HCT116 (cell line): ENCODE results near the gene PDLIM5.

Experiments used
- CEBPB ChIP-seq: IDR thresholded peaks from 2 replicates; pipeline ENCODE4 v1.6.1; 2012; ENCODE audit warnings: low read depth
- CTCF ChIP-seq, 3 experiments: fragments of 200-600 bp in 1 of 3; sonication (generic) in 1 of 3; IDR thresholded peaks in 2 of 3; conservative IDR thresholded peaks in 1 of 3; 2 replicates each; pipeline ENCODE4 v1.5.1; 2012 to 2017; ENCODE audit warnings: low read depth in 2 of 3, low read length in 2 of 3, antibody characterized with exemption in 1 of 3, borderline replicate concordance in 1 of 3, control low read depth in 1 of 3, mild to moderate bottlenecking in 1 of 3, mixed read lengths in 1 of 3, mixed run types in 1 of 3, moderate library complexity in 1 of 3; ENCODE audit not compliant: insufficient read depth in 1 of 3
- EGR1 ChIP-seq: IDR thresholded peaks from 2 replicates; pipeline ENCODE4 v1.6.1; 2012; ENCODE audit warnings: low read depth
- EZH2 ChIP-seq: fragments of 200-600 bp; sonication (generic); IDR thresholded peaks from 2 replicates; pipeline ENCODE4 v1.6.1; 2017; ENCODE audit warnings: antibody characterized with exemption, mixed run types
- POLR2A ChIP-seq: IDR thresholded peaks from 2 replicates; pipeline ENCODE4 v1.7.0; 2011; ENCODE audit warnings: borderline replicate concordance; ENCODE audit not compliant: insufficient read depth, insufficient read length; ENCODE audit errors: extremely low read depth
- POLR2AphosphoS5 ChIP-seq: IDR thresholded peaks from 2 replicates; pipeline ENCODE4 v1.6.1; 2011; ENCODE audit warnings: mild to moderate bottlenecking, low read depth, low read length, moderate library complexity
- REST ChIP-seq: IDR thresholded peaks from 2 replicates; pipeline ENCODE4 v1.6.1; 2012; ENCODE audit warnings: low read depth

- TF ChIP-seq POLR2AphosphoS5 (no peak), EGR1 (no peak), CEBPB (no peak), REST (no peak), POLR2A (no peak), CTCF (IDR thresholded peaks at IDR 0.05 in 2 of 3, conservative IDR thresholded peaks at IDR 0.05 in 1 of 3; ENCODE audit: borderline replicate concordance in 1 of 3, insufficient read depth in 1 of 3, low read depth in 2 of 3, low read length in 2 of 3) (no peak), EZH2 (no peak)
Measured at GRCh38 chr4:94571715-94572114, 120.0 kb downstream of the PDLIM5 start.
